LNCaP clone FGC (cell line): ENCODE results near the gene PCDHGA8.

Experiments used
- DNase-seq: peaks from one replicate; pipeline ENCODE4 v3.0.0-alpha.2; 2011; ENCODE audit warnings: low read depth
- H3K4me3 ChIP-seq: 2 replicates; pipeline ENCODE4 v1.5.1; 2011; ENCODE audit warnings: mild to moderate bottlenecking, low read depth, low read length, control low read depth
- CTCF ChIP-seq: IDR thresholded peaks from 2 replicates; pipeline ENCODE4 v1.5.1; 2012; ENCODE audit warnings: mild to moderate bottlenecking; ENCODE audit not compliant: control insufficient read depth, insufficient read depth; ENCODE audit errors: extremely low read depth

Gene PCDHGA8

DNA sequence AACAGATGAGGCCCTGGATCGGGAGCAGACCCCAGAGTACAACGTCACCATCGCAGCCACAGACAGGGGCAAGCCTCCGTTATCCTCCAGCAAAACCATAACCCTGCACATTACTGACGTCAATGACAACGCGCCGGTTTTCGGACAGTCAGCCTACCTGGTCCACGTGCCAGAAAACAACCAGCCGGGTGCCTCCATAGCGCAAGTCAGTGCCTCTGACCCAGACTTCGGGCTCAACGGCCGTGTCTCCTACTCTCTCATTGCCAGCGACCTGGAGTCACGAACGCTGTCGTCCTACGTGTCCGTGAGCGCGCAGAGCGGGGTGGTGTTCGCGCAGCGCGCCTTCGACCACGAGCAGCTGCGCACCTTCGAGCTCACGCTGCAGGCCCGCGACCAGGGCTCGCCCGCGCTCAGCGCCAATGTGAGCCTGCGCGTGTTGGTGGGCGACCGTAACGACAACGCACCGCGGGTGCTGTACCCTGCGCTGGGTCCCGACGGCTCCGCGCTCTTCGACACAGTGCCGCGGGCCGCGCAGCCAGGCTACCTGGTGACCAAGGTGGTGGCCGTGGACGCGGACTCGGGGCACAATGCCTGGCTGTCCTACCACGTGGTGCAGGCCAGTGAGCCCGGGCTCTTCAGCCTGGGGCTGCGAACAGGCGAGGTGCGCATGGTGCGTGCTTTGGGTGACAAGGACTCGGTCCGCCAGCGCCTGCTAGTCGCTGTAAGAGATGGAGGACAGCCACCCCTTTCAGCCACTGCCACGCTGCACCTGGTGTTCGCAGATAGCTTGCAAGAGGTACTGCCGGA lies 26.8 kb downstream of the PCDHGA8 start:
- no peak for TF ChIP-seq CTCF
- H3K4me3 ChIP-seq: no peak overlapping the region
- no peak for DNase-seq

DNA sequence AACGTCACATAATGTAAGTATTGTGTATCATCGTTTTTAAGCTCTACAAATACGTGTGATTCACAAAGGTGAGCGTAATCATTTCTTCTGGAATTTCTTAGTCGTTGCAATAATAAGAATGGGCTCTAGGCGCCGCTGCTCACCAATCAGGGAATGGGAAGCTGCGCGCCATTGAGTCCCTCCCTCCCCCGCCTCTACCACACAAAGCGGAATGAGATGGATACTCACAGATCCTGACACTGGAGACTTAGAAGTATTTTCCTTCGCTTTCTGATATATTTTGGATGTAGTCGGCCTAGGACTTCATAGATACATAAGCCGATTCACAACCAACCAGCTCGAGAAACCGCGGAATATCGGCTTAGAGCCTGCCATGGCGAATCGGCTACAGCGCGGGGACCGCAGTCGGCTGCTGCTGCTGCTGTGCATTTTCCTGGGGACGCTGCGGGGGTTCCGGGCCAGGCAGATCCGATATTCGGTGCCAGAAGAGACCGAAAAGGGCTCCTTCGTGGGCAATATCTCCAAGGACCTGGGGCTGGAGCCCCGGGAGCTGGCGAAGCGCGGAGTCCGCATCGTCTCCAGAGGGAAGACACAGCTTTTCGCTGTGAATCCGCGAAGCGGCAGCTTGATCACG lies 28.5 kb downstream of the PCDHGA8 start, which contains the start of gene PCDHGA11:
Gene PCDHGA11, plus strand, starts transcription at position 197 of the 634 bp plus-strand sequence. Its CDS starts 177 bp downstream, at position 374.
- no peak within 1 kb of the TSS for H3K4me3 ChIP-seq
- DNase-seq: no peak
- 0 out of 2 replicates have a peak, but pooled peaks have one; percentile 5 for TF ChIP-seq CTCF

- DNase-seq: no peak
- no peak overlapping the region for H3K4me3 ChIP-seq
- no peak for TF ChIP-seq CTCF
Observed at GRCh38 chr5:141421489-141421855, 29.0 kb downstream of the PCDHGA8 start.

DNA sequence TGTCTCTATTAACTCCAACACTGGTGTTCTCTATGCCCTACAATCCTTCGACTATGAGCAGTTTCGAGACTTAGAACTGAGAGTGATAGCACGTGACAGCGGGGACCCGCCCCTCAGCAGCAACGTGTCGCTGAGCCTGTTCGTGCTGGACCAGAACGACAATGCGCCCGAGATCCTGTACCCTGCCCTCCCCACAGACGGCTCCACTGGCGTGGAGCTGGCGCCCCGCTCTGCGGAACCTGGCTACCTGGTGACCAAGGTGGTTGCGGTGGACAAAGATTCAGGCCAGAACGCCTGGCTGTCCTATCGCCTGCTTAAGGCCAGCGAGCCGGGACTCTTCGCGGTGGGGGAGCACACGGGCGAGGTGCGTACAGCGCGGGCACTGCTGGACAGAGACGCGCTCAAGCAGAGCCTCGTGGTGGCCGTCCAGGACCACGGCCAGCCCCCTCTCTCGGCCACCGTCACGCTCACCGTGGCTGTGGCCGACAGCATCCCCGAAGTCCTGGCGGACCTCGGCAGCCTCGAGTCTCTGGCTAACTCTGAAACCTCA lies 30.4 kb downstream of the PCDHGA8 start:
- no peak overlapping the region for H3K4me3 ChIP-seq
- no peak for DNase-seq
- no peak for TF ChIP-seq CTCF

- no peak overlapping the region for H3K4me3 ChIP-seq
- no peak for TF ChIP-seq CTCF
- no peak for DNase-seq
Observed at GRCh38 chr5:141427783-141428426, 35.5 kb downstream of the PCDHGA8 start.

GRCh38 chr5:141430332-141431113 lies 38.1 kb downstream of the PCDHGA8 start, which contains the start of gene PCDHGA12:
Gene PCDHGA12, plus strand, starts transcription at chr5:141430507. Its CDS starts 253 bp downstream, at chr5:141430760.
- DNase-seq: peak; percentile 45
- peak within 1 kb of the TSS; percentile 42 for H3K4me3 ChIP-seq

More at GRCh38 chr5:141430332-141431113, 38.1 kb downstream of the PCDHGA8 start, which contains the start of gene PCDHGA12:
- TF ChIP-seq CTCF: peak; percentile 62
